Measurements from ENCODE around the gene VWA3B. TPM values are rescaled to one million over a fixed set of nuclear protein-coding genes. Genes with fewer than 3 reads are reported as not detected.
"Not testable (repeated sequence)": the region's sequence is repeated elsewhere in the genome, so short reads cannot be mapped to it uniquely, and the experiment has no call there.

The VWA3B gene
- total and polyA plus RNA-seq, 8 donors: 1.0 to 7.8 (median 4.6) TPM; not detected in 1

DNA sequence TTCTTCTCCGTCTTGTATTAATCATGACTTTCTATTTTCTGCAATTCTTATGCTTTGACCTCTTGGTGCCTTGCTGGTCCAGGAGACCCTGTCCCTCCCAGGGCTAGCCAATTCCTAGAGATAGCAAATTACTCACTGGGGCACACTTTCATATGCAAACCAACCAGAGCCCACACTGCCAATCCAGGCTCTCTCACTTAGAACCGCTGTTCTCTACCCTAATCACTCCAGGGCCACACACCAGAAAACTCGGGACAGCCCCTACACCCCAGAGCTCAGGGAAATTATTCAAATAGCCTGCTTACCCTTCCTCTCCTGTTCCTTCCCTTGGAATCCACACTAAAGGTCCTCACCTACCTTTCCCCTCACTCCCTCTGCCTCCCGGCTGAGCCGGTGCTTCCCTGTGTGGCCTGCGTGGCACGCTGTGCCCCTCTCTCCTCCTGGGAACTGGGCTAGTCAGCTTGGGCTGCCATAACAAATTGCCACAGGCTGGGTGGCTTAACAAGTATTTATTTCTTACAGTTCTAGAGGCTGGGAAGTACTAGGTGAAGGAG, 41.7 kb downstream of the VWA3B start:
- TF ChIP-seq, protein P1, sequence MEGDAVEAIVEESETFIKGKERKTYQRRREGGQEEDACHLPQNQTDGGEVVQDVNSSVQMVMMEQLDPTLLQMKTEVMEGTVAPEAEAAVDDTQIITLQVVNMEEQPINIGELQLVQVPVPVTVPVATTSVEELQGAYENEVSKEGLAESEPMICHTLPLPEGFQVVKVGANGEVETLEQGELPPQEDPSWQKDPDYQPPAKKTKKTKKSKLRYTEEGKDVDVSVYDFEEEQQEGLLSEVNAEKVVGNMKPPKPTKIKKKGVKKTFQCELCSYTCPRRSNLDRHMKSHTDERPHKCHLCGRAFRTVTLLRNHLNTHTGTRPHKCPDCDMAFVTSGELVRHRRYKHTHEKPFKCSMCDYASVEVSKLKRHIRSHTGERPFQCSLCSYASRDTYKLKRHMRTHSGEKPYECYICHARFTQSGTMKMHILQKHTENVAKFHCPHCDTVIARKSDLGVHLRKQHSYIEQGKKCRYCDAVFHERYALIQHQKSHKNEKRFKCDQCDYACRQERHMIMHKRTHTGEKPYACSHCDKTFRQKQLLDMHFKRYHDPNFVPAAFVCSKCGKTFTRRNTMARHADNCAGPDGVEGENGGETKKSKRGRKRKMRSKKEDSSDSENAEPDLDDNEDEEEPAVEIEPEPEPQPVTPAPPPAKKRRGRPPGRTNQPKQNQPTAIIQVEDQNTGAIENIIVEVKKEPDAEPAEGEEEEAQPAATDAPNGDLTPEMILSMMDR (IDR thresholded peaks at IDR 0.05): no peak

DNA sequence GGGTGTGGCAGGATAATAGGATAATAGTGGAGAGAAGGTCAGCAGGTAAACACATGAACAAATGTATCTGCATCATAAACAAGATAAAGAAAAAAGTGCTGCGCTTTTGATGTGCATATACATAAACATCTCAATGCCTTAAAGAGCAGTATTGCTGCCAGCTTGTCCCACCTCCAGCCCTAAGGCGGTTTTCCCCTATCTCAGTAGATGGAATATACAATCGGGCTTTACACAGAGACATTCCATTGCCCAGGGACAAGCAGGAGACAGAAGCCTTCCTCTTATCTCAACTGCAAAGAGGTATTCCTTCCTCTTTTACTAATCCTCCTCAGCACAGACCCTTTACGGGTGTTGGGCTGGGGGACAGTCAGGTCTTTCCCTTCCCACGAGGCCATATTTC, 43.1 kb downstream of the VWA3B start:
- intact Hi-C loops (cut with DNase I); H3K9me3 ChIP-seq; ATAC-seq: not testable (repeated sequence)

More for the DNA sequence above, 41.7 kb downstream of the VWA3B start:
- no peak overlapping the region for H3K27ac ChIP-seq
- no peaks in the 10 kb centered on the region for H3K4me1 ChIP-seq
- H3K36me3 ChIP-seq: no peaks in the 10 kb centered on the region
- no peaks in the 10 kb centered on the region for H3K9me3 ChIP-seq
- H3K4me3 ChIP-seq: no peak overlapping the region
- peaks cover 0 to 26% of the 10 kb centered on the region in 2 donors for H3K27me3 ChIP-seq
- DNase-seq: no peak
- intact Hi-C loops (cut with DNase I): no loop called here
- no peak for ATAC-seq

DNA sequence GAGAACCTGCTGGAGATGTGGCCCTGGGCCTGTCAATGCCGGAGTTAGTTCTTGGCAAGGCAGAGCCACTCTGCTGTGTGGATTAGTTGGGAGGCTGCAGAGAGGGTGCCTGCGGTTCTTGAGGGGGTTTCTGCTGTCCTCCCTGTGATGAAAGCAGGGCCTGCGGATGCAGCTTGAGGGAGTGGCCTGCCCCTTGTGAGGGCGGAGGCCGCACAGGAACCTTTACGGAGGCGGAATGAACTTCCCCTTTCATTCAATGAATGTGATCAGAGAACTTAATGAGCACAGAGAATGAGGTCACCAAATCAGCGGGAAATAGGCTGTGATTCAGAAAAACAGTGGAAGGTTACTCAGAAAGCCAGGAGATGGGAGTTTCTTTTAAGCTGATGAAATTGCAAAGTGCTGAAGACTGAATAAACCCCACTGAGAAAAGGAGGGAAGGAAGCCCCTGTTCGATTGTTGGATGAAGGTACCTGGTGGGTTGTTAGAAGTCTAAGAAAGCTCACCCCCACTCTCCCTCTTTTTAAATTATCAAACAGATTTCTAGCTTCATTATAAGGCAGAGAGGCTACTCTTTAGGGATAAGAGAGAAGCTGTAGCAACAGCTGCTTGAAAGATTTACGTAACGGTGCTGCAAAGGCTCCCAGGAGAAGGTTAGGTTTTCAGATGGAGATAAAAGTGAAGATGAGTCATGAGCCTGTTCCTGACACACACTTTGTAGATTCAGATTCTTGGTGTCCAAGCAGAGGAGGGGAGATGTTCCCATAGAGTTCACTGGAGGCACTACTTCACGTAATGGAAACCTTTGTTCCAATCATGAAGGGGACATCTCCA, 47.4 kb downstream of the VWA3B start:
- Histone ChIP-seq H3K9me3 (no peaks in the 10 kb centered on the region), H3K27me3 (peaks cover 0 to 14% of the 10 kb centered on the region in 2 donors), H3K27ac (no peak overlapping the region), H3K4me3 (no peak overlapping the region), H3K36me3 (no peaks in the 10 kb centered on the region), H3K4me1 (peaks cover 0 to 5% of the 10 kb centered on the region in 2 donors)
- TF ChIP-seq, protein P1 (IDR thresholded peaks at IDR 0.05): no peak
- DNase-seq (peak in 1 of 4 donors; percentile 47), ATAC-seq (peak; percentile 68)
- intact Hi-C loops (cut with DNase I): no loop called here

More for the DNA sequence above, 43.1 kb downstream of the VWA3B start:
- not testable (repeated sequence) for DNase-seq, H3K4me3 ChIP-seq, H3K36me3 ChIP-seq, H3K4me1 ChIP-seq, H3K27ac ChIP-seq
- H3K27me3 ChIP-seq: peaks cover 0 to 20% of the 10 kb centered on the region in 2 donors

DNA sequence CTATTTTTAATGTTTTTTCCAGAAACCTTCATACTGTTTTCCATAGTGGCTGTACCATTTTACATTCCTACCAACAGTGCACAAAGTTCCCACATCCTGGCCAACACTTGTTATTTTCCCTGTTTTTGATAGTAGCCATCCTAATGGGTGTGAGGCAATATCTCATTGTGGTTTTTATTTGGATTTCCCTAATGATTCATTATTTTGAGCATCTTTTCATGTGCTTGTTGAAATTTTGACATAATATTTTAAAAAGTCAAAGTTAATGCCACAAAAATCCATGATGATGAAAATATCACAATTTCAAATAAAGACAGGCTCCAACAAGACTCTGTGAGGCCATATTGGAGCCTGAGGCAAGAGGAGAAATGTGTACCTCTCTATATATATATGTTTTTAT, 50.2 kb downstream of the VWA3B start:
- ATAC-seq (no peak), DNase-seq (no peak)
- Histone ChIP-seq H3K4me3 (no peak overlapping the region), H3K27me3 (peaks cover 0 to 10% of the 10 kb centered on the region in 2 donors), H3K27ac (no peak overlapping the region), H3K4me1 (peaks cover 0 to 5% of the 10 kb centered on the region in 2 donors), H3K9me3 (no peaks in the 10 kb centered on the region), H3K36me3 (no peaks in the 10 kb centered on the region)
- TF ChIP-seq, protein P1 (IDR thresholded peaks at IDR 0.05): no peak
- intact Hi-C loops (cut with DNase I): no loop called here

DNA sequence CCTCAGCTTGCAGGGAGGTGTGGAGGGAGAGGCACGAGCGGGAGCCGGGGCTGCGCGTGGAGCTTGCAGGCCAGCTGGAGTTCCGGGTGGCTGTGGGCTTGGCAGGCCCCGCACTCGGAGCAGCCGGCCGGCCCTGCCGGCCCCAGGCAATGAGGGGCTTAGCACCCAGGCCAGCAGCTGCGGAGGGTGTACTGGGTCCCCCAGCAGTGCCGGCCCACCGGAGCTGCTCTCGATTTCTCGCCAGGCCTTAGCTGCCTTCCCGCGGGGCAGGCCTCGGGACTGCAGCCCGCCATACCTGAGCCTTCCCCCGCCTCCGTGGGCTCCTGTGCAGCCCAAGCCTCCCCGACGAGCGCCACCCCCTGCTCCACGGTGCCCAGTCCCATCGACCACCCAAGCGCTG, 52.0 kb downstream of the VWA3B start:
- H3K27ac ChIP-seq; H3K9me3 ChIP-seq; DNase-seq; H3K4me1 ChIP-seq; H3K27me3 ChIP-seq; ATAC-seq; H3K36me3 ChIP-seq; intact Hi-C loops (cut with DNase I); H3K4me3 ChIP-seq: not testable (repeated sequence)

DNA sequence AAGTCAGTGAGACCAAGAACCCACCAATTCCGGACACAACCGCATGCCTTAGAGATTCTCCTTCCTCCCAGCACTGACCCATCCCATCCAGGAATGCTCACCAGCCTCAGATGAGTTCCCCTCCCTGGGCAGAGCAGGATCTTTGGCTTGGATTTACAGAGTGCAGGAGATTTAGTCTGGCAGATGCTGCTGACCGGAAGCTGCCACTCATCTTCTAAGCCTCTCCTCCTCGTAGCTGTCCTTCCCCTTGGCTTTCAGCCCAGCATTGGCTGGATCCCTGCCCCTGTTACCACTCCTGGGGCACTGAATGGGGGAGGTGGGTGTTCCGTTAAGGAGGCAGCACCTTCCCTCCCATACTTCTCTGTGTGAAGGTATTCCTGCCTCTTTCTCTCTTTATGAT, 53.2 kb downstream of the VWA3B start:
- intact Hi-C loops (cut with DNase I): no loop called here
- TF ChIP-seq, protein P1 (IDR thresholded peaks at IDR 0.05): no peak

More for the DNA sequence above, 53.2 kb downstream of the VWA3B start:
- Histone ChIP-seq H3K4me3 (no peak overlapping the region), H3K36me3 (no peaks in the 10 kb centered on the region), H3K27ac (no peak overlapping the region), H3K27me3 (no peaks in the 10 kb centered on the region), H3K4me1 (no peaks in the 10 kb centered on the region), H3K9me3 (no peaks in the 10 kb centered on the region)
- ATAC-seq: no peak
- DNase-seq: peak in 1 of 4 donors; percentile 42
